Spinal cord (tissue), 10 donors: ENCODE results near the gene KLF17. TPM values are rescaled to one million over a fixed set of nuclear protein-coding genes. Genes with fewer than 3 reads are reported as not detected.
"Not testable (repeated sequence)": the region's sequence is repeated elsewhere in the genome, so short reads cannot be mapped to it uniquely, and the experiment has no call there.

ENCODE experiments used
- DNase-seq, 6 donors: peaks; one replicate each; pipeline versions ENCODE4 v3.0.0 to v3.0.0-alpha.2; 2013 to 2015; ENCODE audit warnings: low spot score in 6 of 6, low read depth in 4 of 6
- H3K27ac ChIP-seq: one replicate; pipeline ENCODE4 v1.5.1; 2013; ENCODE audit warnings: low read depth, low read length, control low read depth
- H3K27me3 ChIP-seq: one replicate; pipeline ENCODE4 v1.6.1; 2013; ENCODE audit warnings: low read length; ENCODE audit not compliant: control insufficient read depth, insufficient read depth
- H3K36me3 ChIP-seq: one replicate; pipeline ENCODE4 v1.6.1; 2013; ENCODE audit warnings: low read length; ENCODE audit not compliant: control insufficient read depth, insufficient read depth
- H3K4me1 ChIP-seq: one replicate; pipeline ENCODE4 v1.6.1; 2013; ENCODE audit warnings: low read length; ENCODE audit not compliant: control insufficient read depth, insufficient read depth
- H3K4me3 ChIP-seq: one replicate; pipeline ENCODE4 v1.5.1; 2013; ENCODE audit warnings: low read depth, low read length, control low read depth
- H3K9me3 ChIP-seq: one replicate; pipeline ENCODE4 v1.6.1; 2013; ENCODE audit warnings: low read length; ENCODE audit not compliant: control insufficient read depth, insufficient read depth
- WGBS: methylation state at CpG from one replicate; pipeline ENCODE4 v1.1.5; 2013; ENCODE audit warnings: missing lambda C conversion rate; ENCODE audit not compliant: insufficient coverage; 5-methylcytosine and 5-hydroxymethylcytosine counted together
- polyA plus RNA-seq, 2 donors: library from polyadenylated mRNA; unstranded; fragments of 120-200 nt; gene quantifications; one replicate each; pipeline ENCODE4 v1.2.1, GENCODE V29; 2013; ENCODE audit not compliant: insufficient read length in 2 of 2
- total RNA-seq, 2 donors: library from RNA; depleted of rRNA in 1 of 2; stranded (reverse); fragments of 120-200 nt in 1 of 2; fragments of >200 nt in 1 of 2; gene quantifications; one replicate each; pipeline versions ENCODE4 v1.2.3 to v1.2.4, GENCODE V29; 2013 to 2014
- donor health status: healthy.

KLF17 gene
- total and polyA plus RNA-seq, 4 donors, result 0.17 to 0.69 (median 0.29) TPM

GRCh38 chr1:44120398-44120949 is 1.9 kb downstream of the KLF17 start:
- Histone ChIP-seq H3K9me3 (no peaks in the 10 kb centered on the region), H3K4me1 (no peaks in the 10 kb centered on the region), H3K27ac (no peak overlapping the region), H3K36me3 (no peaks in the 10 kb centered on the region), H3K4me3 (no peak overlapping the region), H3K27me3 (no peaks in the 10 kb centered on the region)
- WGBS, result 69% methylated on average over 3 of the region's 5 CpGs
- no peak for DNase-seq

GRCh38 chr1:44129616-44130500 is 11.2 kb downstream of the KLF17 start:
- Histone ChIP-seq H3K4me3 (no peak overlapping the region), H3K27me3 (no peaks in the 10 kb centered on the region), H3K27ac (no peak overlapping the region), H3K9me3 (no peaks in the 10 kb centered on the region), H3K36me3 (no peaks in the 10 kb centered on the region), H3K4me1 (no peaks in the 10 kb centered on the region)
- DNase-seq, result no peak
- WGBS, result 92% methylated on average over 16 of the region's 16 CpGs

- no peaks in the 10 kb centered on the region for H3K27me3 ChIP-seq
- H3K27ac ChIP-seq, result no peak overlapping the region
- no peaks in the 10 kb centered on the region for H3K9me3 ChIP-seq
- H3K4me1 ChIP-seq, result no peaks in the 10 kb centered on the region
- DNase-seq, result no peak
- H3K4me3 ChIP-seq, result no peak overlapping the region
- H3K36me3 ChIP-seq, result no peaks in the 10 kb centered on the region
- WGBS, result no CpG with 5 or more reads among the region's 3 CpGs
Observed at GRCh38 chr1:44131411-44131810, 12.8 kb downstream of the KLF17 start.

GRCh38 chr1:44134071-44134920 is 15.7 kb downstream of the KLF17 start:
- Histone ChIP-seq H3K36me3 (no peaks in the 10 kb centered on the region), H3K27me3 (no peaks in the 10 kb centered on the region), H3K27ac (no peak overlapping the region), H3K9me3 (no peaks in the 10 kb centered on the region), H3K4me1 (no peaks in the 10 kb centered on the region), H3K4me3 (no peak overlapping the region)
- DNase-seq, result no peak
- WGBS, result 92% methylated on average over 17 of the region's 19 CpGs

GRCh38 chr1:44135886-44136285 is 17.3 kb downstream of the KLF17 start:
- no peak for DNase-seq
- H3K4me3 ChIP-seq, result no peak overlapping the region
- no peaks in the 10 kb centered on the region for H3K36me3 ChIP-seq
- no peaks in the 10 kb centered on the region for H3K4me1 ChIP-seq
- no peaks in the 10 kb centered on the region for H3K27me3 ChIP-seq
- WGBS, result no CpG with 5 or more reads among the region's 2 CpGs
- H3K27ac ChIP-seq, result no peak overlapping the region
- H3K9me3 ChIP-seq, result no peaks in the 10 kb centered on the region

- no peak for DNase-seq
- H3K9me3 ChIP-seq, result no peaks in the 10 kb centered on the region
- H3K4me1 ChIP-seq, result no peaks in the 10 kb centered on the region
- H3K27me3 ChIP-seq, result no peaks in the 10 kb centered on the region
- no peaks in the 10 kb centered on the region for H3K36me3 ChIP-seq
- no peak overlapping the region for H3K4me3 ChIP-seq
- 43% methylated on average over 1 of the region's 3 CpGs for WGBS
- no peak overlapping the region for H3K27ac ChIP-seq
Observed at GRCh38 chr1:44138239-44138638, 19.6 kb downstream of the KLF17 start.

GRCh38 chr1:44139565-44139964 is 20.9 kb downstream of the KLF17 start:
- not testable (repeated sequence) for DNase-seq, H3K36me3 ChIP-seq, H3K27me3 ChIP-seq, H3K9me3 ChIP-seq, H3K4me1 ChIP-seq, H3K27ac ChIP-seq, H3K4me3 ChIP-seq
- 100% methylated on average over 2 of the region's 8 CpGs for WGBS

GRCh38 chr1:44141531-44141930 is 22.9 kb downstream of the KLF17 start, which contains the start of gene KLF18:
Gene KLF18 (minus strand): TSS chr1:44141631. CDS start chr1:44141631, 0 bp downstream.
- no peaks in the 10 kb centered on the region for H3K4me1 ChIP-seq
- no peak within 1 kb of the TSS for H3K27ac ChIP-seq
- no peak within 1 kb of the TSS for H3K4me3 ChIP-seq
- no peaks in the 10 kb centered on the region for H3K27me3 ChIP-seq
- no peaks in the 10 kb centered on the region for H3K36me3 ChIP-seq
- H3K9me3 ChIP-seq, result peaks cover 2% of the 10 kb centered on the region
- DNase-seq, result no peak
- WGBS, result 83% methylated on average over 1 of the region's 1 CpG

- H3K4me3 ChIP-seq, result no peak overlapping the region
- DNase-seq, result no peak
- WGBS, result no CpG with 5 or more reads among the region's 2 CpGs
- H3K4me1 ChIP-seq, result no peaks in the 10 kb centered on the region
- no peak overlapping the region for H3K27ac ChIP-seq
- peaks cover 2% of the 10 kb centered on the region for H3K9me3 ChIP-seq
- H3K36me3 ChIP-seq, result no peaks in the 10 kb centered on the region
- no peaks in the 10 kb centered on the region for H3K27me3 ChIP-seq
Observed at GRCh38 chr1:44144962-44145756, 26.5 kb downstream of the KLF17 start.
